IgD-negative memory B cell (primary cell): Measurements from ENCODE around the gene GUCA1A. TPM values are rescaled to one million over a fixed set of nuclear protein-coding genes. Genes with fewer than 3 reads are reported as not detected.
"Not testable (repeated sequence)": the region's sequence is repeated elsewhere in the genome, so short reads cannot be mapped to it uniquely, and the experiment has no call there.

Experiments used
- H3K27ac Mint-ChIP-seq, 3 donors: one replicate each; pipeline ENCODE4 v1.8.0; 2020 to 2022; ENCODE audit warnings: mild to moderate bottlenecking in 3 of 3, mixed read lengths in 3 of 3, moderate library complexity in 1 of 3
- H3K27me3 Mint-ChIP-seq: one replicate; pipeline ENCODE4 v1.8.0; 2021; ENCODE audit warnings: mixed read lengths
- H3K36me3 Mint-ChIP-seq: one replicate; pipeline ENCODE4 v1.8.0; 2020; ENCODE audit warnings: mild to moderate bottlenecking, mixed read lengths
- H3K4me1 Mint-ChIP-seq, 3 donors: one replicate each; pipeline ENCODE4 v1.8.0; 2020 to 2022; ENCODE audit warnings: mixed read lengths in 3 of 3, mild to moderate bottlenecking in 1 of 3
- H3K4me3 Mint-ChIP-seq, 4 donors: one replicate each; pipeline ENCODE4 v1.8.0; 2020 to 2022; ENCODE audit warnings: mild to moderate bottlenecking in 4 of 4, mixed read lengths in 4 of 4, moderate library complexity in 3 of 4
- H3K9me3 Mint-ChIP-seq, 3 donors: one replicate each; pipeline ENCODE4 v1.8.0; 2020 to 2021; ENCODE audit warnings: mixed read lengths in 3 of 3, mild to moderate bottlenecking in 1 of 3
- polyA plus RNA-seq: library from polyadenylated mRNA; unstranded; fragments of 300-500 nt; fragmentation: Illumina TruSeq; gene quantifications from one replicate; pipeline ENCODE4 v1.2.3, GENCODE V29; 2021

GUCA1A gene
- polyA plus RNA-seq, 1 donor from 2014 or later: not detected

GRCh38 chr6:42138630-42139619 lies 34.2 kb upstream of the GUCA1A start:
- Mint-ChIP-seq H3K9me3 (peaks cover 0 to 1% (median 0%) of the 10 kb centered on the region in 3 donors), H3K27me3 (peaks cover 21% of the 10 kb centered on the region), H3K36me3 (no peaks in the 10 kb centered on the region), H3K27ac (peak overlapping the region in 1 of 3 donors; percentile 19), H3K4me3 (peak overlapping the region in 1 of 4 donors; percentile 22), H3K4me1 (peaks cover 15 to 22% (median 22%) of the 10 kb centered on the region in 3 donors)

- no peaks in the 10 kb centered on the region for H3K36me3 Mint-ChIP-seq
- peaks cover 25% of the 10 kb centered on the region for H3K27me3 Mint-ChIP-seq
- H3K9me3 Mint-ChIP-seq: peaks cover 0 to 1% (median 0%) of the 10 kb centered on the region in 3 donors
- H3K4me3 Mint-ChIP-seq: no peak overlapping the region
- peaks cover 15 to 22% (median 20%) of the 10 kb centered on the region in 3 donors for H3K4me1 Mint-ChIP-seq
- H3K27ac Mint-ChIP-seq: peak overlapping the region in 1 of 3 donors; percentile 19
Observed at GRCh38 chr6:42140032-42140431, 33.1 kb upstream of the GUCA1A start.

GRCh38 chr6:42140756-42141602 lies 32.2 kb upstream of the GUCA1A start:
- H3K9me3 Mint-ChIP-seq: peaks cover 0 to 1% (median 0%) of the 10 kb centered on the region in 3 donors
- H3K27me3 Mint-ChIP-seq: peaks cover 29% of the 10 kb centered on the region
- peak overlapping the region in 2 of 4 donors; percentile 21 to 37 for H3K4me3 Mint-ChIP-seq
- no peaks in the 10 kb centered on the region for H3K36me3 Mint-ChIP-seq
- H3K4me1 Mint-ChIP-seq: peaks cover 15 to 22% (median 20%) of the 10 kb centered on the region in 3 donors
- H3K27ac Mint-ChIP-seq: no peak overlapping the region

GRCh38 chr6:42141603-42142117 lies 31.5 kb upstream of the GUCA1A start:
- peaks cover 29% of the 10 kb centered on the region for H3K27me3 Mint-ChIP-seq
- no peaks in the 10 kb centered on the region for H3K36me3 Mint-ChIP-seq
- peaks cover 0 to 1% (median 0%) of the 10 kb centered on the region in 3 donors for H3K9me3 Mint-ChIP-seq
- H3K4me3 Mint-ChIP-seq: peak overlapping the region in 2 of 4 donors; percentile 23 to 37
- peaks cover 9 to 18% (median 16%) of the 10 kb centered on the region in 3 donors for H3K4me1 Mint-ChIP-seq
- H3K27ac Mint-ChIP-seq: no peak overlapping the region

GRCh38 chr6:42142118-42142835 lies 30.9 kb upstream of the GUCA1A start, which contains the start of gene C6orf132:
TSS of gene C6orf132 (minus strand) at chr6:42142620. CDS start at chr6:42142444, 176 bp downstream.
- Mint-ChIP-seq H3K36me3 (no peaks in the 10 kb centered on the region), H3K27me3 (peaks cover 29% of the 10 kb centered on the region), H3K27ac (no peak within 1 kb of the TSS), H3K9me3 (peaks cover 0 to 1% (median 0%) of the 10 kb centered on the region in 3 donors), H3K4me1 (peaks cover 9 to 14% (median 10%) of the 10 kb centered on the region in 3 donors), H3K4me3 (peak within 1 kb of the TSS; percentile 18 to 93 (median 73))

GRCh38 chr6:42147138-42147562 lies 26.0 kb upstream of the GUCA1A start:
- Mint-ChIP-seq H3K4me1 (peaks cover 0 to 3% (median 2%) of the 10 kb centered on the region in 3 donors), H3K36me3 (no peaks in the 10 kb centered on the region), H3K4me3 (no peak overlapping the region), H3K9me3 (no peaks in the 10 kb centered on the region), H3K27ac (no peak overlapping the region), H3K27me3 (peaks cover 27% of the 10 kb centered on the region)

- Mint-ChIP-seq H3K36me3 (no peaks in the 10 kb centered on the region), H3K9me3 (no peaks in the 10 kb centered on the region), H3K4me1 (no peaks in the 10 kb centered on the region), H3K27me3 (peaks cover 22% of the 10 kb centered on the region), H3K27ac (no peak overlapping the region), H3K4me3 (no peak overlapping the region)
Observed at GRCh38 chr6:42148058-42148457, 25.1 kb upstream of the GUCA1A start.

GRCh38 chr6:42150254-42150653 lies 22.9 kb upstream of the GUCA1A start:
- Mint-ChIP-seq H3K36me3 (no peaks in the 10 kb centered on the region), H3K4me3 (no peak overlapping the region), H3K27me3 (peaks cover 9% of the 10 kb centered on the region), H3K27ac (no peak overlapping the region), H3K4me1 (no peaks in the 10 kb centered on the region), H3K9me3 (no peaks in the 10 kb centered on the region)

GRCh38 chr6:42152024-42152423 lies 21.1 kb upstream of the GUCA1A start:
- Mint-ChIP-seq H3K4me3 (no peak overlapping the region), H3K27ac (no peak overlapping the region), H3K9me3 (no peaks in the 10 kb centered on the region), H3K27me3 (peaks cover 6% of the 10 kb centered on the region), H3K36me3 (no peaks in the 10 kb centered on the region), H3K4me1 (no peaks in the 10 kb centered on the region)

- H3K27me3 Mint-ChIP-seq, H3K9me3 Mint-ChIP-seq, H3K4me3 Mint-ChIP-seq, H3K27ac Mint-ChIP-seq, H3K36me3 Mint-ChIP-seq, H3K4me1 Mint-ChIP-seq: not testable (repeated sequence)
Observed at GRCh38 chr6:42152528-42153213, 20.5 kb upstream of the GUCA1A start.

GRCh38 chr6:42153921-42154320 lies 19.2 kb upstream of the GUCA1A start:
- Mint-ChIP-seq H3K4me3 (no peak overlapping the region), H3K4me1 (no peaks in the 10 kb centered on the region), H3K27me3 (peaks cover 10% of the 10 kb centered on the region), H3K36me3 (no peaks in the 10 kb centered on the region), H3K9me3 (no peaks in the 10 kb centered on the region), H3K27ac (no peak overlapping the region)

- Mint-ChIP-seq H3K4me3 (no peak overlapping the region), H3K9me3 (no peaks in the 10 kb centered on the region), H3K27me3 (peaks cover 6% of the 10 kb centered on the region), H3K36me3 (no peaks in the 10 kb centered on the region), H3K27ac (no peak overlapping the region), H3K4me1 (no peaks in the 10 kb centered on the region)
Observed at GRCh38 chr6:42154461-42155209, 18.5 kb upstream of the GUCA1A start.

- H3K9me3 Mint-ChIP-seq: no peaks in the 10 kb centered on the region
- peaks cover 8% of the 10 kb centered on the region for H3K27me3 Mint-ChIP-seq
- no peaks in the 10 kb centered on the region for H3K4me1 Mint-ChIP-seq
- no peak overlapping the region for H3K27ac Mint-ChIP-seq
- no peaks in the 10 kb centered on the region for H3K36me3 Mint-ChIP-seq
- no peak overlapping the region for H3K4me3 Mint-ChIP-seq
Observed at GRCh38 chr6:42155293-42155692, 17.9 kb upstream of the GUCA1A start.
